Upper lobe of left lung (tissue), 6 donors: ENCODE data around the gene OR2A42. TPM values are rescaled to one million over a fixed set of nuclear protein-coding genes. Genes with fewer than 3 reads are reported as not detected.
"Not testable (repeated sequence)": the region's sequence is repeated elsewhere in the genome, so short reads cannot be mapped to it uniquely, and the experiment has no call there.

Experiments
- ATAC-seq, 2 donors: fragments of 200-7000 bp; cut with Tn5 transposase; one replicate each; pipeline ENCODE4 v1.9.1; 2022; ENCODE audit warnings: mild to moderate bottlenecking in 2 of 2, moderate library complexity in 2 of 2; ENCODE audit not compliant: low FRiP score in 2 of 2
- DNase-seq, 2 donors: peaks; one replicate each; pipeline ENCODE4 v3.0.0-alpha.2; 2019 to 2020
- H3K27ac ChIP-seq, 4 donors: fragments of 200-600 bp; sonication (generic); one replicate each; pipeline ENCODE4 v1.5.1; 2016 to 2019
- H3K27me3 ChIP-seq, 4 donors: fragments of 200-600 bp; sonication (generic); one replicate each; pipeline ENCODE4 v1.5.1; 2017 to 2019
- H3K36me3 ChIP-seq, 4 donors: fragments of 200-600 bp; sonication (generic); one replicate each; pipeline ENCODE4 v1.5.1; 2016 to 2019
- H3K4me1 ChIP-seq, 4 donors: fragments of 200-600 bp; sonication (generic); one replicate each; pipeline ENCODE4 v1.5.1; 2018 to 2019
- H3K4me3 ChIP-seq, 4 donors: fragments of 200-600 bp; sonication (generic); one replicate each; pipeline ENCODE4 v1.5.1; 2017 to 2019; ENCODE audit warnings: mild to moderate bottlenecking in 2 of 4, moderate library complexity in 1 of 4
- H3K9me3 ChIP-seq, 4 donors: fragments of 200-600 bp; sonication (generic); one replicate each; pipeline ENCODE4 v1.5.1; 2018 to 2019
- WGBS, 2 donors: methylation state at CpG; one replicate each; pipeline ENCODE4 v1.1.5; 2017 to 2018; 5-methylcytosine and 5-hydroxymethylcytosine counted together
- total RNA-seq, 6 donors: library from RNA; depleted of rRNA in 4 of 6; stranded (reverse); fragments of >200 nt in 4 of 6; gene quantifications; one replicate each; pipeline versions ENCODE4 v1.1.0 to v1.2.1, GENCODE V29; 2016 to 2021
- TF ChIP-seq, protein P1 (sequence below), 6 experiments: fragments of 450-650 bp in 4 of 6; fragments of 200-600 bp in 2 of 6; sonication (generic) in 2 of 6; IDR thresholded peaks; one replicate each; pipeline ENCODE4 v1.5.1; 2016 to 2019; ENCODE audit warnings: antibody characterized with exemption in 6 of 6
- donor health status: DM: no; HTN: no; CAD: no; lungs with moderate emphysema.
- donor health status: DM: no; HTN: yes; CAD: no; lungs with severe emphysema.

The OR2A42 gene
- total RNA-seq, 6 donors from 2014 or later, result 0.09 to 0.46 (median 0.10) TPM; not detected in 3

DNA sequence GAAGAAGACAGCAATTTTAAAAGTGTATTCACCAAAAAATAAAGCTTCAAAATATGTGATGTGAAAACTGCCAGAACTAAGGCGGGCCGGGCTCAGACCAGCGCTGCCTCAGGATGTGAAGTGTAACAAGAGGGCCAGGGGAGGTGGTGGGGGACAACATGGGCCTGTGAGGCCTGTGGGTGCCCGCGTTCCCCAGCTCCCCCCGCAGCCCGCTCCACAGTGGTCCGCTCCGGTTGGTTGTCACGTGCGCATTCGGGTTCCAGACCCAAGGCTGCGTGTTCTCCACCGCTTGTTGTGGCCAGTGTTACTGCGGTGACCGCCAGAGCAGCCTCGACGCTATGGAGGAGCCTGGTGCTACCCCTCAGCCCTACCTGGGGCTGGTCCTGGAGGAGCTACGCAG is 56.2 kb downstream of the OR2A42 start, which contains the start of gene CTAGE4:
Gene CTAGE4 (plus strand): TSS at position 301 of the 400 bp plus-strand sequence. CDS start 38 bp downstream, at position 339.
- H3K4me3 ChIP-seq, H3K27ac ChIP-seq, H3K9me3 ChIP-seq, H3K27me3 ChIP-seq, DNase-seq, H3K4me1 ChIP-seq, ATAC-seq, H3K36me3 ChIP-seq: not testable (repeated sequence)
- 100% methylated on average over 2 of the region's 19 CpGs; no CpG with 5 or more reads in 1 of the 2 donors for WGBS, 2 donors

DNA sequence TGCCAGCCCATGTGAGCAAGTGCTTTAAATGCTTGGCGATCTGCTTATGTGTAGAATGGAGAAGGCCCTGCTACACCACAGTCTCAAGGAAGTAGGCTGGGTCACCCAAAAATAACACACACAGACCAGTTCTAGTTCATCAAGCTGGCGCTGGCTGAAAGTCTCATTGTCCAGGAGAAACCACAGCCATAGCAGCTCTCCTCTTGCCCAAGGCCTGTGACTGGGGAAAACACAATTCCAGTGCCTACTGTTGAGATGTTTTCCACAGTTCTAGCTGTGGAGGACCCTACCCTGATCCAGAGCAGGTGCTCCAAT is 60.3 kb downstream of the OR2A42 start:
- not testable (repeated sequence) for DNase-seq, H3K27me3 ChIP-seq, H3K36me3 ChIP-seq, H3K4me1 ChIP-seq, H3K27ac ChIP-seq, H3K4me3 ChIP-seq, H3K9me3 ChIP-seq
- peak in 1 of 2 donors; percentile 21 for ATAC-seq
- 40% methylated on average over 1 of the region's 2 CpGs; no CpG with 5 or more reads in 1 of the 2 donors for WGBS, 2 donors

DNA sequence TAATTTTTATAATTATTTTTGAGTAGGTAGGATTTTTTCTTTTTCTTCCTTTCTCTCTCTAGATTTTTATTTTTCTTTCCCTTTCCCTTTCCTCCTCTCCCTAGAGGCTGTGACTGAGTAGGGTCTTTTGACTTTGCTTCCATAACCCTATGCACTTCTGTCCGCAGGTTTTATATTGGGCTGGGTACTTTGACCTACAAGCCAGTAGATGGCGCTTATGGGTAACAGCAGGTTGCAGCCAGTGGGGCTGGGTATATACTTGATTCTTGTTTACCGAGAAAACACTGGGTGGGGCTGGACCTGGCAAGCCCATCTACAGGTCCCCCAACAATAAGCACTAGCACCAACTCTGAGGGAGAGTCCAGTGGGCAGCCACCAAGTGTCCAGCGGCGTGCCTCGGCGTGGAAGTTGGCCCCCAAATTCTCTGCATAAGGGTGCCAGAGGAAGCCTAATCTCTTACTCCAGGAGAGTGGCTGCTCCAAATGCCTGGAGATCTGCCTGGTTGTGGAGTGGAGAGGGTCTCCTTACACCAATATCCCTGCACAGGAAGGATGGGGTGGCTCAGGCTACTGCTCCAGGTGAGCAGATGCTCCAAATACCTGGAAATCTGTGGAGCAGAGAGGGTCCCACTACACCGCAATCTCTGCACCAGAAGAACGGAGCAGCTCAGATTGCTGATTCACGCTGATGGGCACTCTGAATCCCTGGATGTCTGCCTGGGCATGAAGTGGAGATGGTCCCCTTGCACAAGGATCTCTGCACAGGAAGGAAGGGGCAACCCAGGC is 60.8 kb downstream of the OR2A42 start:
- peak in 1 of 2 donors; percentile 26 for DNase-seq
- ATAC-seq, result peak; percentile 69 to 78

More for the DNA sequence above, 60.8 kb downstream of the OR2A42 start:
- not testable (repeated sequence) for H3K4me1 ChIP-seq, H3K27ac ChIP-seq, H3K27me3 ChIP-seq, H3K9me3 ChIP-seq, H3K4me3 ChIP-seq, H3K36me3 ChIP-seq
- TF ChIP-seq, protein P1, sequence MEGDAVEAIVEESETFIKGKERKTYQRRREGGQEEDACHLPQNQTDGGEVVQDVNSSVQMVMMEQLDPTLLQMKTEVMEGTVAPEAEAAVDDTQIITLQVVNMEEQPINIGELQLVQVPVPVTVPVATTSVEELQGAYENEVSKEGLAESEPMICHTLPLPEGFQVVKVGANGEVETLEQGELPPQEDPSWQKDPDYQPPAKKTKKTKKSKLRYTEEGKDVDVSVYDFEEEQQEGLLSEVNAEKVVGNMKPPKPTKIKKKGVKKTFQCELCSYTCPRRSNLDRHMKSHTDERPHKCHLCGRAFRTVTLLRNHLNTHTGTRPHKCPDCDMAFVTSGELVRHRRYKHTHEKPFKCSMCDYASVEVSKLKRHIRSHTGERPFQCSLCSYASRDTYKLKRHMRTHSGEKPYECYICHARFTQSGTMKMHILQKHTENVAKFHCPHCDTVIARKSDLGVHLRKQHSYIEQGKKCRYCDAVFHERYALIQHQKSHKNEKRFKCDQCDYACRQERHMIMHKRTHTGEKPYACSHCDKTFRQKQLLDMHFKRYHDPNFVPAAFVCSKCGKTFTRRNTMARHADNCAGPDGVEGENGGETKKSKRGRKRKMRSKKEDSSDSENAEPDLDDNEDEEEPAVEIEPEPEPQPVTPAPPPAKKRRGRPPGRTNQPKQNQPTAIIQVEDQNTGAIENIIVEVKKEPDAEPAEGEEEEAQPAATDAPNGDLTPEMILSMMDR (IDR thresholded peaks at IDR 0.05), result peak in 5 of 6 experiments; percentile 23 to 69 (median 43)
- WGBS, 2 donors, result 0 to 5% methylated on average over 2 to 3 of the region's 10 CpGs

Other genes with a start within 250 kb of the OR2A42 start
- gene OR6B1, start 239.3 kb downstream of the OR2A42 start, total RNA-seq, result not detected
- not detected for gene OR2A5, start 190.7 kb downstream of the OR2A42 start, total RNA-seq
- gene OR2A25, start 169.8 kb downstream of the OR2A42 start, total RNA-seq, result not detected
- not detected for gene OR2A12, start 153.3 kb downstream of the OR2A42 start, total RNA-seq
- not detected for gene OR2A2, start 130.0 kb downstream of the OR2A42 start, total RNA-seq
- not detected for gene OR2A14, start 116.4 kb downstream of the OR2A42 start, total RNA-seq
- gene CTAGE4, start 56.1 kb downstream of the OR2A42 start, total RNA-seq, result 10 to 100 TPM in 2 of 6 donors, 1 to 10 TPM in 4; 3.0 to 19.2 (median 7.3) TPM
- 10 to 100 TPM in 2 of 6 donors, 1 to 10 TPM in 4; 3.9 to 21.3 (median 8.3) TPM for gene ARHGEF35, start 43.8 kb downstream of the OR2A42 start, total RNA-seq
- gene OR2A7, start 25.2 kb upstream of the OR2A42 start, total RNA-seq, result 10 to 100 TPM in 1 of 6 donors, 1 to 10 TPM in 5; 4.5 to 12.0 (median 8.2) TPM
- gene CTAGE8, start 29.7 kb upstream of the OR2A42 start, total RNA-seq, result 1 to 10 TPM in 5 of 6 donors, not detected in 1; 1.5 to 7.3 (median 2.5) TPM
- under 1 TPM in 3 of 6 donors, not detected in 3; 0.10 to 0.46 (median 0.14) TPM for gene OR2A1, start 72.8 kb upstream of the OR2A42 start, total RNA-seq
- gene ARHGEF5, start 115.8 kb upstream of the OR2A42 start, total RNA-seq, result 10 to 100 TPM; 22.0 to 54.2 (median 29.2) TPM
- not detected for gene NOBOX, start 164.1 kb upstream of the OR2A42 start, total RNA-seq